GM12878 (cell line): ENCODE results near the gene PHC3. TPM values are rescaled to one million over a fixed set of nuclear protein-coding genes. Genes with fewer than 3 reads are reported as not detected.

Experiments
- ATAC-seq: fragments of 200-7000 bp; cut with Tn5 transposase; 3 replicates; pipeline ENCODE4 v1.9.1; 2020; ENCODE audit warnings: mild to moderate bottlenecking, moderate library complexity
- BruUV-seq: library from RNA; stranded (reverse); fragments of 400-500 nt; replicated peaks from 2 replicates; lab custom pipeline; 2021; lab: Mats Ljungman, UMichigan
- CTCF ChIA-PET: fragments of 300-600 bp; sonication (Branson Sonifier 250); formaldehyde crosslinking; extraction: SDS; loops from one replicate; lab custom pipeline; 2021; ENCODE audit warnings: inconsistent platforms; lab: Yijun Ruan, JAX
- POLR2A ChIA-PET: fragments of 350-600 bp; formaldehyde crosslinking; extraction: SDS; loops from one replicate; lab custom pipeline; 2021; ENCODE audit warnings: inconsistent platforms; lab: Charles Lee
- RAD21 ChIA-PET: fragments of 300-600 bp; sonication (Branson Sonifier 250); formaldehyde crosslinking; loops from one replicate; lab custom pipeline; 2023; ENCODE audit warnings: antibody characterized with exemption; ENCODE audit not compliant: unreplicated experiment; lab: Charles Lee
- SMC1A ChIA-PET: fragments of 300-600 bp; sonication (Branson Sonifier 250); formaldehyde crosslinking; loops from one replicate; lab custom pipeline; 2023; ENCODE audit not compliant: unreplicated experiment, uncharacterized antibody; lab: Charles Lee
- DNase-seq: peaks from one replicate; pipeline ENCODE4 v3.0.0-alpha.2; 2011; ENCODE audit warnings: low read depth, low spot score
- FAIRE-seq: peaks from 3 replicates; lab custom pipeline; 2011; peaks lifted over from hg19 to GRCh38; lab: Jason Lieb, UNC
- H2AFZ ChIP-seq: 2 replicates; pipeline ENCODE4 v1.6.0; 2011; ENCODE audit warnings: low read depth, low read length, control low read depth; ENCODE audit not compliant: control insufficient read depth
- H3K27ac ChIP-seq: 2 replicates; pipeline ENCODE4 v1.5.1; 2011; ENCODE audit warnings: control low read depth; ENCODE audit not compliant: control insufficient read depth, insufficient read depth
- H3K27me3 ChIP-seq, 2 experiments: replicated peaks in 1 of 2; 2 replicates each; pipeline versions ENCODE4 v1.6.0 to v1.6.1; 2011; ENCODE audit warnings: low read length in 1 of 2; ENCODE audit not compliant: control insufficient read depth in 2 of 2, insufficient read depth in 2 of 2
- H3K36me3 ChIP-seq, 2 experiments: 2 replicates each; pipeline ENCODE4 v1.5.1; 2011; ENCODE audit warnings: low read length in 1 of 2; ENCODE audit not compliant: control insufficient read depth in 2 of 2, insufficient read depth in 2 of 2
- H3K4me1 ChIP-seq: 2 replicates; pipeline ENCODE4 v1.6.1; 2011; ENCODE audit warnings: mild to moderate bottlenecking, low read length, moderate library complexity, mixed read lengths; ENCODE audit not compliant: control insufficient read depth, insufficient read depth
- H3K4me2 ChIP-seq: 2 replicates; pipeline ENCODE4 v1.6.0; 2011; ENCODE audit warnings: control low read depth; ENCODE audit not compliant: control insufficient read depth, insufficient read depth
- H3K4me3 ChIP-seq: fragments of 200-600 bp; sonication (generic); 2 replicates; pipeline ENCODE4 v1.5.1; 2016
- H3K79me2 ChIP-seq: 2 replicates; pipeline ENCODE4 v1.6.0; 2011; ENCODE audit warnings: low read length; ENCODE audit not compliant: control insufficient read depth, insufficient read depth
- H3K9ac ChIP-seq: 2 replicates; pipeline ENCODE4 v1.8.0; 2011; ENCODE audit warnings: low read length, control low read depth, mixed read lengths; ENCODE audit not compliant: control insufficient read depth, insufficient read depth
- H3K9me3 ChIP-seq: replicated peaks from 3 replicates; pipeline ENCODE4 v1.5.1; 2011; ENCODE audit warnings: mild to moderate bottlenecking, low read length; ENCODE audit not compliant: control insufficient read depth, insufficient read depth
- H4K20me1 ChIP-seq: 2 replicates; pipeline ENCODE4 v1.6.0; 2011; ENCODE audit not compliant: control insufficient read depth, insufficient read depth
- CEBPB ChIP-seq, 2 experiments: fragments of 150-350 bp in 1 of 2; IDR thresholded peaks; 2 replicates each; pipeline ENCODE4 v1.6.1; 2012 to 2014; ENCODE audit warnings: low read depth in 2 of 2, low read length in 2 of 2, borderline replicate concordance in 1 of 2, inconsistent platforms in 1 of 2
- FOS ChIP-seq: IDR thresholded peaks from 3 replicates; pipeline ENCODE4 v1.6.1; 2011; ENCODE audit warnings: borderline replicate concordance; ENCODE audit not compliant: insufficient read length; ENCODE audit errors: extremely low read depth
- POLR2A ChIP-seq: IDR thresholded peaks from 2 replicates; pipeline ENCODE4 v1.6.1; 2011; ENCODE audit warnings: low read depth, mild to moderate bottlenecking, low read length
- POLR2AphosphoS5 ChIP-seq: IDR thresholded peaks from 2 replicates; pipeline ENCODE4 v1.6.1; 2011; ENCODE audit warnings: mild to moderate bottlenecking, low read length, inconsistent platforms
- POU2F2 ChIP-seq: IDR thresholded peaks from 3 replicates; pipeline ENCODE4 v1.6.1; 2011; ENCODE audit warnings: low read depth, mild to moderate bottlenecking, low read length, borderline replicate concordance
- REST ChIP-seq: IDR thresholded peaks from 2 replicates; pipeline ENCODE4 v1.6.1; 2012; ENCODE audit warnings: mild to moderate bottlenecking, low read depth, low read length
- RFX5 ChIP-seq: IDR thresholded peaks from 2 replicates; pipeline ENCODE4 v1.6.1; 2011; ENCODE audit warnings: low read depth, low read length, improper control_type of control experiment
- SREBF2 ChIP-seq: IDR thresholded peaks from 2 replicates; pipeline ENCODE4 v1.6.1; 2012; ENCODE audit warnings: mild to moderate bottlenecking, low read length
- WRNIP1 ChIP-seq: IDR thresholded peaks from 2 replicates; pipeline ENCODE4 v1.6.1; 2011; ENCODE audit warnings: low read depth, low read length, improper control_type of control experiment, borderline replicate concordance
- ZBTB33 ChIP-seq: fragments of 450-650 bp; IDR thresholded peaks from 2 replicates; pipeline ENCODE4 v1.6.1; 2017; ENCODE audit warnings: mild to moderate bottlenecking
- ZNF217 ChIP-seq: fragments of 450-650 bp; IDR thresholded peaks from 2 replicates; pipeline ENCODE4 v1.6.1; 2017; ENCODE audit warnings: antibody characterized with exemption, mild to moderate bottlenecking
- in situ Hi-C: fragments of 300-500 bp; cut with MboI; formaldehyde crosslinking; loops from 9 replicates; pipeline ENCODE4 v1.14.3; 2018; ENCODE audit warnings: mixed read lengths
- intact Hi-C: fragments of 100-400 bp; cut with micrococcal nuclease; formaldehyde crosslinking; loops from one replicate; pipeline ENCODE4 v1.14.2; 2022; ENCODE audit not compliant: unreplicated experiment
- polyA plus RNA-seq, 11 experiments: library from polyadenylated mRNA; depleted of rRNA in 4 of 11; unstranded in 6 of 11; stranded (reverse) in 5 of 11; fragments of >200 nt; fragmentation: Nextera tagmentation in 4 of 11; fragmentation: Illumina TruSeq in 1 of 11; extraction: Ambion mirVana in 4 of 11; extraction: Trizol in 1 of 11; gene quantifications; 1 replicate in 1 of 11; 2 replicates in 10 of 11; pipeline versions ENCODE4 v1.2.1 to v1.2.3, GENCODE V29; 2011 to 2016; ENCODE audit warnings: inconsistent platforms in 2 of 11, missing spikeins in 2 of 11, low read depth in 1 of 11
- total RNA-seq, 4 experiments: library from RNA; depleted of rRNA in 3 of 4; stranded (reverse); fragments of >200 nt in 3 of 4; fragmentation: Illumina TruSeq in 1 of 4; extraction: Trizol in 1 of 4; gene quantifications; 2 replicates each; pipeline versions ENCODE4 v1.2.1 to v1.2.3, GENCODE V29; 2013 to 2021
- TF ChIP-seq, protein P1 (sequence below): IDR thresholded peaks from 2 replicates; pipeline ENCODE4 v1.6.1; 2012; ENCODE audit warnings: low read depth, low read length, improper control_type of control experiment

The PHC3 gene
- total and polyA plus RNA-seq, 10 of the 15 experiments (the other 5 are each of a cell fraction or from before 2014, with no cell fraction given), result 3.3 to 62.3 (median 22.1) TPM

DNA sequence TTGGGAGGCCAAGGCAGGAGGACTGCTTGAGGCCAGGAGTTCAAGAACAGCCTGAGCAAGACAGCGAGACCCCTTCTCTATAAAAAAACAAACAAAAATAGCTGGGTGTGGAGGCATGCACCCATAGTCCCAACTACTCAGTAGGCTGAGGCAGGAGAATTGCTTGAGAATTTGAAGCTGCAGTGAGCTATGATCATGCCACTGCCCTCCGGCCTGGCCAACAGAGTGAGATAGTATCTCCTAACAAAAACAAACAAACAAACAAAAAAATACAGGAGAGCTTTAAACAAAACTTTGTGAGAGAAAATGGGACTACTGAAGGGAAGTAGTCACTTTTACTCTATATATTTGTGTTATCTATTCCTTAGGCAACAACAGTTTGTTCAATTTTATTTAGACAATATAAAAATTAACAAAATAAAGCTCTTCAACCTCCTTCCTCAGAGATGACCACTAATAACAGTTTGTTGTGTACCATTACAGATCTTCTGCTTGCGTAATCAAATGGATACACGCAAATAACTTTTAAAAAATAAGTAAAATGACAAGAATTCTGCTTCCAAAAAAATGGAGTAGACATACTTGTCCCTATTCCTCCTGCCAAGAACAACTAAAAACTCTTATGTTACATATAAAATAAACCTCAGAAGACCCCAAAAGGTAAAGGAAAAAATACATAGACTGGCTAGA is 17.4 kb downstream of the PHC3 start (continued):
- TF ChIP-seq, protein P1, sequence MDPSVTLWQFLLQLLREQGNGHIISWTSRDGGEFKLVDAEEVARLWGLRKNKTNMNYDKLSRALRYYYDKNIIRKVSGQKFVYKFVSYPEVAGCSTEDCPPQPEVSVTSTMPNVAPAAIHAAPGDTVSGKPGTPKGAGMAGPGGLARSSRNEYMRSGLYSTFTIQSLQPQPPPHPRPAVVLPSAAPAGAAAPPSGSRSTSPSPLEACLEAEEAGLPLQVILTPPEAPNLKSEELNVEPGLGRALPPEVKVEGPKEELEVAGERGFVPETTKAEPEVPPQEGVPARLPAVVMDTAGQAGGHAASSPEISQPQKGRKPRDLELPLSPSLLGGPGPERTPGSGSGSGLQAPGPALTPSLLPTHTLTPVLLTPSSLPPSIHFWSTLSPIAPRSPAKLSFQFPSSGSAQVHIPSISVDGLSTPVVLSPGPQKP, result no peak
- TF ChIP-seq CEBPB (IDR thresholded peaks at IDR 0.05; ENCODE audit: borderline replicate concordance in 1 of 2, low read depth in 2 of 2, low read length in 2 of 2), result no peak
- TF ChIP-seq FOS, result no peak
- no peak for TF ChIP-seq WRNIP1
- TF ChIP-seq ZNF217, result no peak
- no peak for TF ChIP-seq SREBF2
- no peak for TF ChIP-seq ZBTB33

DNA sequence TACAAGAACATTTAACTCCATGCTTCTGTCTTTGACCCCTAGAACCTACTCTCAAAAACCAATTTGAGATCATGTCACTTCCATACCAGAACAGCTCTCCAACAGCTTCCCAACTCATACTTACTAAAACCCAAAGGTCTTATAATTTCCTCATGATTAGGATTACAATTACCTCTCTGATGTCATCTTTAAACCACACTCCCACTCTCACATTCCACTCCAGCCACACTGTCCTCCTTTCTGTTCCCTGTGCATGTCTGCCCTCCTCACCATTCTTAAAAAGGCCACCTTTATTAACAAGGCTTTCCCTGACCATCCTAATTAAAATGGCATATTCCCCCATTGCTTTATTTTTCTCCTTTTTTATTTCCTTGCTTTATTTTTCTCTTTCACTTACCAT is 18.9 kb downstream of the PHC3 start:
- peaks cover 2% of the 10 kb centered on the region; the same call in 1 of the 2 replicates for H3K4me1 ChIP-seq
- no peak for TF ChIP-seq POLR2AphosphoS5
- no peak for TF ChIP-seq POU2F2
- TF ChIP-seq WRNIP1, result no peak
- no peak for TF ChIP-seq POLR2A
- no peak for TF ChIP-seq REST
- TF ChIP-seq RFX5, result no peak
- H2AFZ ChIP-seq, result no peak overlapping the region
- FAIRE-seq (no peak), DNase-seq (no peak), ATAC-seq (no peak)
- ChIA-PET POLR2A (interaction anchor here (0.8 to 1.4 kb wide), 2 partner anchors 9 to 33 kb away, joined by 3 to 5 read pairs; no protein-coding TSS in a partner anchor), RAD21 (interaction anchor here (0.9 to 1.0 kb wide), 2 partner anchors 8 to 9 kb away, joined by 3 to 4 read pairs; no protein-coding TSS in a partner anchor), CTCF (interaction anchor here (1.4 to 2.2 kb wide), 3 partner anchors 8 to 46 kb away, joined by 3 to 7 read pairs (median 5); no protein-coding TSS in a partner anchor), SMC1A (interaction anchor here (1.4 to 1.7 kb wide), 4 partner anchors 8 to 17 kb away, joined by 4 to 9 read pairs (median 6); no protein-coding TSS in a partner anchor)
- peaks cover 78% of the 10 kb centered on the region for H3K79me2 ChIP-seq
- no peak overlapping the region for H3K4me3 ChIP-seq
- H3K36me3 ChIP-seq, result peaks cover 5 to 48% of the 10 kb centered on the region in 2 experiments
- H4K20me1 ChIP-seq, result no peaks in the 10 kb centered on the region
- H3K9ac ChIP-seq, result no peak overlapping the region
- in situ Hi-C loops (no loop called here), intact Hi-C loops (no loop called here)
- no peak overlapping the region for H3K27ac ChIP-seq
- H3K4me2 ChIP-seq, result no peak overlapping the region
- BruUV-seq, result no TSS peak
- peaks cover 7% of the 10 kb centered on the region; the same call in 2 of the 3 replicates for H3K9me3 ChIP-seq
- no peaks in the 10 kb centered on the region for H3K27me3 ChIP-seq
